ENCODE data around the gene NCAM1.

Gene NCAM1

GRCh38 chr11:113090716-113091480 lies 129.7 kb downstream of the NCAM1 start:
- no peak for DNase-seq

- DNase-seq: no peak
Measured at GRCh38 chr11:113091481-113091780, 130.2 kb downstream of the NCAM1 start.

GRCh38 chr11:113096648-113097047 lies 135.4 kb downstream of the NCAM1 start:
- no peak for DNase-seq

GRCh38 chr11:113103932-113104690 lies 142.9 kb downstream of the NCAM1 start:
- no peak for DNase-seq

GRCh38 chr11:113104691-113105251 lies 143.6 kb downstream of the NCAM1 start:
- no peak for DNase-seq

GRCh38 chr11:113105592-113105991 lies 144.4 kb downstream of the NCAM1 start:
- DNase-seq: no peak

GRCh38 chr11:113106507-113106906 lies 145.3 kb downstream of the NCAM1 start:
- DNase-seq: no peak

GRCh38 chr11:113110046-113110445 lies 148.8 kb downstream of the NCAM1 start:
- no peak for DNase-seq

- no peak for DNase-seq
Measured at GRCh38 chr11:113111156-113111555, 149.9 kb downstream of the NCAM1 start.

- no peak for DNase-seq
Measured at GRCh38 chr11:113112307-113112706, 151.1 kb downstream of the NCAM1 start.

GRCh38 chr11:113113801-113114704 lies 152.8 kb downstream of the NCAM1 start:
- peak; percentile 29 for DNase-seq

GRCh38 chr11:113114705-113115027 lies 153.4 kb downstream of the NCAM1 start:
- no peak for DNase-seq

GRCh38 chr11:113118104-113118503 lies 156.9 kb downstream of the NCAM1 start:
- DNase-seq: no peak

- DNase-seq: no peak
Measured at GRCh38 chr11:113119074-113119473, 157.9 kb downstream of the NCAM1 start.

GRCh38 chr11:113119966-113120736 lies 158.9 kb downstream of the NCAM1 start:
- no peak for DNase-seq

GRCh38 chr11:113121746-113122145 lies 160.5 kb downstream of the NCAM1 start:
- DNase-seq: no peak

GRCh38 chr11:113124006-113124405 lies 162.8 kb downstream of the NCAM1 start:
- no peak for DNase-seq

- no peak for DNase-seq
Measured at GRCh38 chr11:113124578-113124977, 163.4 kb downstream of the NCAM1 start.

GRCh38 chr11:113129261-113129992 lies 168.2 kb downstream of the NCAM1 start:
- no peak for DNase-seq

GRCh38 chr11:113131036-113131775 lies 170.0 kb downstream of the NCAM1 start:
- no peak for DNase-seq

- no peak for DNase-seq
Measured at GRCh38 chr11:113133071-113133470, 171.9 kb downstream of the NCAM1 start.
